Gastroesophageal sphincter (tissue), 3 donors: ENCODE results near the gene P2RY2.

Source experiments
- POLR2A ChIP-seq, 2 donors: fragments of 450-650 bp; IDR thresholded peaks; one replicate each; pipeline ENCODE4 v1.6.1; 2017; ENCODE audit warnings: antibody characterized with exemption in 2 of 2, mild to moderate bottlenecking in 2 of 2, moderate library complexity in 1 of 2
- POLR2AphosphoS5 ChIP-seq: sonication (generic); formaldehyde crosslinking; IDR thresholded peaks from one replicate; pipeline ENCODE4 v1.6.1; 2017; ENCODE audit warnings: antibody characterized with exemption
- TF ChIP-seq, protein P1 (sequence below), 4 experiments: fragments of 200-600 bp in 2 of 4; fragments of 450-650 bp in 2 of 4; sonication (generic) in 1 of 4; IDR thresholded peaks; one replicate each; pipeline ENCODE4 v1.5.1; 2017 to 2019; ENCODE audit warnings: antibody characterized with exemption in 4 of 4, mild to moderate bottlenecking in 2 of 4, moderate library complexity in 2 of 4

DNA sequence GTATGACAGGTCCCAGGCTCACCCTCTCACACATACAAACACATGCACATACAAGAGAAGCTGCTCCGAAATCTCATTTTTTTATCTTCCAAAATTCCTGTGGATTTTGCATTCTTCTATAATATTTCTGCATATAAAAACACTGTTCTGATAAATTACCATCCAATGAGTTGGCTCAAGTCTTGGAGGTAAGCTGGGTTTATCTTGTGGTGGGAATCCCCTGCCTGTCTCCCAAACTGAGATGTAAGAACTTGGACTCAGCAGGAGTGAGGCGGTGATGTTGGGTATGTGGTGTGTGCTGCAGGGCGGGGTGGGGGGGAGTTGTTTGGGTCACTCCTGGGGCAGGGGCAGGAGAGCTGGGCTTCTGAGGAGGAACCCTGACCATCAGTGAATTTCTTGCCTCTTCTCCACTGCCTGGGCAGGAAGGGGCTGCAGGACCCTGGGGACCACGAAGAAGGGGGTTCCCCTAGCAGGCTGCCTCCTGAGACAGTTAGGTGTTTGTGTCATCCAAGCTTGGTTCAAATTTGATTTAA, 47.3 kb downstream of the P2RY2 start:
- TF ChIP-seq, protein P1, sequence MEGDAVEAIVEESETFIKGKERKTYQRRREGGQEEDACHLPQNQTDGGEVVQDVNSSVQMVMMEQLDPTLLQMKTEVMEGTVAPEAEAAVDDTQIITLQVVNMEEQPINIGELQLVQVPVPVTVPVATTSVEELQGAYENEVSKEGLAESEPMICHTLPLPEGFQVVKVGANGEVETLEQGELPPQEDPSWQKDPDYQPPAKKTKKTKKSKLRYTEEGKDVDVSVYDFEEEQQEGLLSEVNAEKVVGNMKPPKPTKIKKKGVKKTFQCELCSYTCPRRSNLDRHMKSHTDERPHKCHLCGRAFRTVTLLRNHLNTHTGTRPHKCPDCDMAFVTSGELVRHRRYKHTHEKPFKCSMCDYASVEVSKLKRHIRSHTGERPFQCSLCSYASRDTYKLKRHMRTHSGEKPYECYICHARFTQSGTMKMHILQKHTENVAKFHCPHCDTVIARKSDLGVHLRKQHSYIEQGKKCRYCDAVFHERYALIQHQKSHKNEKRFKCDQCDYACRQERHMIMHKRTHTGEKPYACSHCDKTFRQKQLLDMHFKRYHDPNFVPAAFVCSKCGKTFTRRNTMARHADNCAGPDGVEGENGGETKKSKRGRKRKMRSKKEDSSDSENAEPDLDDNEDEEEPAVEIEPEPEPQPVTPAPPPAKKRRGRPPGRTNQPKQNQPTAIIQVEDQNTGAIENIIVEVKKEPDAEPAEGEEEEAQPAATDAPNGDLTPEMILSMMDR (IDR thresholded peaks at IDR 0.05): no peak
- TF ChIP-seq POLR2AphosphoS5: no peak
- no peak for TF ChIP-seq POLR2A (IDR thresholded peaks at IDR 0.05)
